Mammary epithelial cell (primary cell): ENCODE measurements around the gene KSR2.

Experiments
- EZH2 ChIP-seq: IDR thresholded peaks from 2 replicates; pipeline ENCODE4 v1.6.1; 2012; ENCODE audit warnings: low read length, inconsistent platforms, borderline replicate concordance
- TF ChIP-seq, protein P1 (sequence below), 2 donors: IDR thresholded peaks in 1 of 2; conservative IDR thresholded peaks in 1 of 2; 2 replicates each; pipeline ENCODE4 v1.5.1; 2011 to 2012; ENCODE audit warnings: inconsistent platforms in 2 of 2, low read length in 2 of 2, mild to moderate bottlenecking in 2 of 2, control low read depth in 1 of 2, low read depth in 1 of 2; ENCODE audit not compliant: insufficient read depth in 1 of 2; ENCODE audit errors: extremely low read depth in 1 of 2

- TF ChIP-seq, protein P1, sequence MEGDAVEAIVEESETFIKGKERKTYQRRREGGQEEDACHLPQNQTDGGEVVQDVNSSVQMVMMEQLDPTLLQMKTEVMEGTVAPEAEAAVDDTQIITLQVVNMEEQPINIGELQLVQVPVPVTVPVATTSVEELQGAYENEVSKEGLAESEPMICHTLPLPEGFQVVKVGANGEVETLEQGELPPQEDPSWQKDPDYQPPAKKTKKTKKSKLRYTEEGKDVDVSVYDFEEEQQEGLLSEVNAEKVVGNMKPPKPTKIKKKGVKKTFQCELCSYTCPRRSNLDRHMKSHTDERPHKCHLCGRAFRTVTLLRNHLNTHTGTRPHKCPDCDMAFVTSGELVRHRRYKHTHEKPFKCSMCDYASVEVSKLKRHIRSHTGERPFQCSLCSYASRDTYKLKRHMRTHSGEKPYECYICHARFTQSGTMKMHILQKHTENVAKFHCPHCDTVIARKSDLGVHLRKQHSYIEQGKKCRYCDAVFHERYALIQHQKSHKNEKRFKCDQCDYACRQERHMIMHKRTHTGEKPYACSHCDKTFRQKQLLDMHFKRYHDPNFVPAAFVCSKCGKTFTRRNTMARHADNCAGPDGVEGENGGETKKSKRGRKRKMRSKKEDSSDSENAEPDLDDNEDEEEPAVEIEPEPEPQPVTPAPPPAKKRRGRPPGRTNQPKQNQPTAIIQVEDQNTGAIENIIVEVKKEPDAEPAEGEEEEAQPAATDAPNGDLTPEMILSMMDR (conservative IDR thresholded peaks at IDR 0.05 in 1 of 2, IDR thresholded peaks at IDR 0.05 in 1 of 2; ENCODE audit: extremely low read depth in 1 of 2, insufficient read depth in 1 of 2, low read depth in 1 of 2, low read length in 2 of 2) = peak; percentile 83 to 96
- no peak for TF ChIP-seq EZH2
Measured at GRCh38 chr12:117850048-117850447, 118.7 kb downstream of the KSR2 start.
